Muscle layer of duodenum (tissue), 2 donors: ENCODE measurements around the gene CYP11A1.

ENCODE experiments used
- H3K27ac ChIP-seq: one replicate; pipeline ENCODE4 v1.7.0; 2013; ENCODE audit warnings: mild to moderate bottlenecking, low read length
- H3K27me3 ChIP-seq: one replicate; pipeline ENCODE4 v1.7.0; 2013; ENCODE audit warnings: low read depth, mild to moderate bottlenecking, control low read depth, low read length
- H3K36me3 ChIP-seq, 2 donors: one replicate each; pipeline ENCODE4 v1.7.0; 2013; ENCODE audit warnings: low read length in 2 of 2, control low read depth in 1 of 2, mild to moderate bottlenecking in 1 of 2; ENCODE audit not compliant: insufficient read depth in 2 of 2, control insufficient read depth in 1 of 2
- H3K4me1 ChIP-seq, 2 donors: one replicate each; pipeline ENCODE4 v1.7.0; 2013; ENCODE audit warnings: low read length in 2 of 2, mild to moderate bottlenecking in 2 of 2, control low read depth in 1 of 2, moderate library complexity in 1 of 2; ENCODE audit not compliant: insufficient read depth in 2 of 2, control insufficient read depth in 1 of 2
- H3K4me3 ChIP-seq, 2 donors: one replicate each; pipeline ENCODE4 v1.7.0; 2013; ENCODE audit warnings: low read length in 2 of 2, low read depth in 1 of 2, mild to moderate bottlenecking in 1 of 2
- H3K9me3 ChIP-seq, 2 donors: one replicate each; pipeline ENCODE4 v1.7.0; 2013; ENCODE audit warnings: low read length in 2 of 2, control low read depth in 1 of 2, mild to moderate bottlenecking in 1 of 2; ENCODE audit not compliant: control insufficient read depth in 1 of 2
- donor health status: healthy.

Gene CYP11A1

DNA sequence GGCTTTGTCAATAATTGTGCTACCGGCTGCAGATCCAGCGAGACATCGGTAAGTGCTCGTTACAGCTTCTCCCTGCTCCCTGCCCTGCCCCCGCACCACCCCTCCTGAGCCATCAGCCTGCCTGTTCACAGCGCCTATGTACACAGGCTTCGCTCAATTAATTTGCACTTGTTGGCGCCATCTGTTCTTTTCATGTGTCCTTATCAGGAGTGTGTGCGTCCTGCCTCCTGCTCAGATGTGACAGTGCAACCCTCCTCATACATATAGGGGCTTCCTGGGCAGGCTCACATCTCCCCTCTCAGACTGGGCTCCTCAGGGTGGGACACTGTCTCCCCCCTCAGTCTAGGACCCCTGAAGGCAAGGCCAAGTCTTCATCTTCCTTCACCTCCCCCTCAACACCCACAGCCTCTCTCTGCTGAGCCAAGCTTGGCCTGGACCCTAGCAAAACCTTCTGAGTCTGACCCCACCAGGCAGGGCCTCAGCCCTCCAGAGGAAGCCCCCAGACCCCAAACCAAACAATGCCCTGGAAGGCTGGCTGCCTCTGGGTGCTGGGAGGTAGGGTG is 54.9 kb downstream of the CYP11A1 start:
- Histone ChIP-seq H3K4me3 (no peak overlapping the region), H3K27me3 (no peaks in the 10 kb centered on the region), H3K4me1 (peaks cover 3 to 10% of the 10 kb centered on the region in 2 donors), H3K9me3 (no peaks in the 10 kb centered on the region), H3K36me3 (no peaks in the 10 kb centered on the region), H3K27ac (no peak overlapping the region)

- Histone ChIP-seq H3K4me1 (peaks cover 0 to 5% of the 10 kb centered on the region in 2 donors), H3K9me3 (no peaks in the 10 kb centered on the region), H3K27ac (no peak overlapping the region), H3K27me3 (no peaks in the 10 kb centered on the region), H3K4me3 (no peak overlapping the region), H3K36me3 (no peaks in the 10 kb centered on the region)
Measured at GRCh38 chr15:74311734-74312444, 55.6 kb downstream of the CYP11A1 start.

DNA sequence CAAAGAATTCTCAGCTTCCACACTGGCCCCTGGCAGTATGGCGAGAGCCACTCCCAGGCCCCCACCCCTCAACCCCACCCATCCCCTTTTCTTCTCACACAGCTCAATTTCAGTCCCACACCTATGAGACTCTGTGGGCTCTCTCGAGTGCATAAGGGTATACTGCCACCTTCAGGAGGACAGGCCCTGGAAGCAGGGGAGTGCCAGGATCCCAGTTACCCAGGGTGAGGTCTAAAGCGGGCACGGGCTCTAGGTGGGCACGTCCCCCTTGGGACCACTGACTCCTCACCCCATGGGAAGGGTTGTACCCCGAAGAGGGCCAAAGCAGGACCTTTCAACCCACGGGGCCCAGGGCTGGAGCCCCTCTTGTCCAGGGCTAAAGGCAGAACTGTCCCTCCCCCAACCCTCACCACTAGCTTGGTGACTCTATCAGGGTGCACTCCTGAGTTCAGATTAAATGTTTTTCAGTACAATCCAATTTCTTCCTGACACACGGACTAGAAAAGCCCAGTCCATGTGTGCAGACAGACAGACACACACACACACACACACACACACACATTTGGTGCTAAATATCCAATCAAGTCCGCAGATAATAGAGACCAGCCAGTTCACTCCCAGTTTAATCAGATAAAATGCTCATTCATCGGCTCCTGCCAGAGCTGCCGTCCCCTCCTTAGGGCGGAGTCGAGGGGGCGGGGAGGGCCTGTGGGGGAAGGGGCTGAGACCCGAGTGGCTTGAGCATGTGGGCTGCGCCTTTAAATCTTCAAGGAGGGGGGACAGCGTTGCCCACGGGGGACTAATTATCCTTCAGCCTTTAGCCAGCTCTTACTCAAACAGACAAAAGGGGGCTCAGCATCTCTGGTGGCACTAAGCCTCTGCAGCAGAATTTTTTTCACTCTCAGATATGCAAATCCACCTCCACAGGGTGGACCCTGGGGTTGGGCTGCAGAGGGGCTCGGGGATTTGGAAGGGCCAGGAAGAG is 59.3 kb downstream of the CYP11A1 start:
- H3K36me3 ChIP-seq = no peaks in the 10 kb centered on the region
- H3K27me3 ChIP-seq = no peaks in the 10 kb centered on the region
- no peaks in the 10 kb centered on the region for H3K4me1 ChIP-seq
- H3K4me3 ChIP-seq = no peak overlapping the region
- H3K9me3 ChIP-seq = no peaks in the 10 kb centered on the region
- no peak overlapping the region for H3K27ac ChIP-seq

DNA sequence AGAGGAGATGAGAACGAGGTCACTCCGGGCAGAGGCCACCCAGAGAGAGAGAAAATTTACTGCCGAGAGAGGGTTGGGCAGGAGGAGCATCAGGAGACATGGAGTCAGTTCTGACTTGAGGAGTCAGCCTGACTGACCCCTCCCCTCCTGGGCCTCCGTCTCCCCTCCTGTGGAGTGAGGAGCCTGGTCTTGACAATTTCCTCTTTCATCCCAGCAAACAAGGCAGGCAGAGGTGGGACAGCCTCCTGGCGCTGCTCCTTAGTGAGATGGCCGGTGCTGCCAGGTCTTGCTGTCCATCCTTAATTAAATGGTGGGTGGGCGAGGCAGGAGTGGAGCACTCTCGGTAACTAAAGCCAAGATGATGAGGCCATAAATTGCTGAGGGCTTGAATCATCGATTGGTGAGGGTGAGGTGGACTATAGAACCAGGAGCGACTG is 60.6 kb downstream of the CYP11A1 start:
- no peak overlapping the region for H3K4me3 ChIP-seq
- H3K27ac ChIP-seq = no peak overlapping the region

DNA sequence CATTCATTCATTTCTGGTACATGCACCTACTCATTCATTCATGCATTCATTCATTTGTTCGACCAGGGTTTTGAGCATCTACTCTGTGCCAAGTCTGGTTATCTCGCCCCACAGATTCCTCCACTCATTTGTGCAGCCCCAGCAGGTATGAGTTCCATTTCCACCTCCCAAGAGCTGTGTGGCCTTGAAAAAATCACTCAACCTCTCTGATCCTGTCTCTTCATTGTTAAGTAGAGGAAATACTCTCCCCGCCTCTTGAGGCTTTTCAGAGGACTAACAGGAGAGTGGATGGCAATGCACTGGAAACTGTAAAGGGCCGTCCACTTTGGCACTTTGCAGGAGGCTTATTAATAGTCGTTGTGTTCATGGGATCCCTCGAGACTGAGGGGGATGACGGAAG is 61.8 kb downstream of the CYP11A1 start:
- Histone ChIP-seq H3K27me3 (no peaks in the 10 kb centered on the region), H3K4me3 (no peak overlapping the region), H3K4me1 (no peaks in the 10 kb centered on the region), H3K27ac (no peak overlapping the region), H3K9me3 (no peaks in the 10 kb centered on the region), H3K36me3 (no peaks in the 10 kb centered on the region)

More for the DNA sequence above, 60.6 kb downstream of the CYP11A1 start:
- H3K9me3 ChIP-seq = no peaks in the 10 kb centered on the region
- no peaks in the 10 kb centered on the region for H3K4me1 ChIP-seq
- H3K27me3 ChIP-seq = no peaks in the 10 kb centered on the region
- H3K36me3 ChIP-seq = no peaks in the 10 kb centered on the region

DNA sequence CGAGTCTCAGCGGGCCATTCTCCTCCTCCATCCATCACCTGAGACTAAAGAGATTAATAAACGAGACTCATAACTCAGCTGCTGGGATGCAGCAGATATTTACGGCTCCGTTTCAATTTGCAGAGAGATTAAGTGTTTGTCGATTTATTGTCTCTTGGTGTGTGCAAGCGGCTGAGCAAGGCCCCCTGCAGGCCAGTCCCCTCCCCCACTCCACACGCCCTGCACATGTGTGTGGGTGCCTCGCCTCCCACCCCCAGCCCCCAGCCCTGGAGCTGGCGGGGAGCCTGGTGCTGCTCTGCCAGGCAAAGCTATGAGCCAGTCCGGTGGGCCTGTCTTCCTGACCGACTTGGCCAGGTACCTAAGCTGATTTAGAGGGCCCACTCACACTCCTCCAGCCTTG is 63.0 kb downstream of the CYP11A1 start:
- Histone ChIP-seq H3K27me3 (no peaks in the 10 kb centered on the region), H3K27ac (no peak overlapping the region), H3K4me3 (no peak overlapping the region), H3K9me3 (no peaks in the 10 kb centered on the region), H3K36me3 (no peaks in the 10 kb centered on the region), H3K4me1 (no peaks in the 10 kb centered on the region)

DNA sequence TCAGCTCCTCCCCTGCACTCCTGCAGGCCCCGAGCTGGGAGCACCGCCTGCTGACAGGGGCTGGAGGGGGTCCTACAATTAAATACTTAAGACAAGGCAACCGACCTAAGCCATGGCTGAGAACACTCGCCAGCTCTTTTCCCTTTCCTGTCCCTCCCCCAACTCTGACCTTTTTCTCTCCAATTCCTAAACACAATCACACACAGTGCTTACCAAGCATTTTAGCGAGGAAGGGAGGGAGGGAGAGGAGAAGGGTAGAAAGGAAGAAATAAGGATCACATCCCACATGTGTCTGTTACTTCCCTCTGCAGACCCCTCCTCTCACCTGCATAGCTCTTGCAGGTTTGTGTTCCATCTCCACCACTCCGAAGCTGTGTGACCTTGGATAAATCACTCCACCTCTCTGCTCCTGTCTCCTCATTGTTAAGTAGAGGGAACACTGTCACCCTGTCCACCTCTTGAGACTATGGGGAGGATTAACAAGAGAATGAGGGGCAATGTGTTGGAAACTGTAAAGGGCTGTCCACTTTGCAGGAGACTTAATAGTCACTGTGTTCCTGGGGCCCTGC is 63.6 kb downstream of the CYP11A1 start:
- Histone ChIP-seq H3K4me1 (no peaks in the 10 kb centered on the region), H3K27me3 (no peaks in the 10 kb centered on the region)

GRCh38 chr15:74302821-74303359 is 64.6 kb downstream of the CYP11A1 start:
- no peaks in the 10 kb centered on the region for H3K9me3 ChIP-seq
- H3K27me3 ChIP-seq = no peaks in the 10 kb centered on the region
- no peaks in the 10 kb centered on the region for H3K4me1 ChIP-seq
- no peaks in the 10 kb centered on the region for H3K36me3 ChIP-seq
- no peak overlapping the region for H3K27ac ChIP-seq
- H3K4me3 ChIP-seq = no peak overlapping the region

More for the DNA sequence above, 63.6 kb downstream of the CYP11A1 start:
- Histone ChIP-seq H3K9me3 (no peaks in the 10 kb centered on the region), H3K27ac (no peak overlapping the region), H3K4me3 (no peak overlapping the region), H3K36me3 (no peaks in the 10 kb centered on the region)

DNA sequence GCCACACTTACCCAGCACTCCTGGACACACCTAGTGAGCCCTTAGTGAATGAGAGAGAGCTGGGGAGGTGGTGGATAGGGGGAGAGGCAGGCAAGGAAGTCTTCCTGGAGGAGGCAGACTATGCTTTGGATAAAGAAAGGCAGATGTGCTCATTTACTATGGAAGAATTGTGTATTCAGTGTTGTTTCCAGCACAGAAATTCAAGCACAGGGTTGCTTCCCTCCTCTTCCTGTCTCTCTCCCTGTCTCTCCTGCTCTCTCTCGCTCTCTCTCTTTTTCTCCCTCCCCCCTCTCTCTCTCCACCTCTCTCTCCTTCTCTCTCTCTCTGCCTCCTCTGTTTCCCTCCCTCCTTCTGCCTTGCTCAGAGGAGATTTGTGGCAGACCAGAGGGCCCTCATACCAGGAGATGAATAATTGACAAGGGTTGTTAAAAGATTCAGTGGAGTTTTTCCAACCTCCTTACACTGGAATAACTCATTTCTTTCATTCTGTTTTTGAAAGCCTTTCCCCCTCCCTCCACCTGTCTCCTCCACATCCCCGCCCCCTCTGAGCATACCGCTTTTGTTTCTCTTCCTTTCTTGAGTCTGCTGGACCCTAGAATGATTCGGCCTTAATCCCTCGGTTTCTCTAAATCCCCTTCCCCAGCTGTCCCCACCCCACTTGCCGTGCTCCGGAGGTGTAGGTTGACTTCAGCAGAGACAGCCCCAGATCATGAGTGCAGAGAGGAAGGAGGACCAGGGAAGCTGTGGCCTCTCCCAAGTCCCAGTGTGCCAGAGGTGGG is 65.7 kb downstream of the CYP11A1 start:
- Histone ChIP-seq H3K4me3 (no peak overlapping the region), H3K36me3 (no peaks in the 10 kb centered on the region), H3K4me1 (no peaks in the 10 kb centered on the region), H3K27ac (no peak overlapping the region), H3K9me3 (no peaks in the 10 kb centered on the region), H3K27me3 (no peaks in the 10 kb centered on the region)

DNA sequence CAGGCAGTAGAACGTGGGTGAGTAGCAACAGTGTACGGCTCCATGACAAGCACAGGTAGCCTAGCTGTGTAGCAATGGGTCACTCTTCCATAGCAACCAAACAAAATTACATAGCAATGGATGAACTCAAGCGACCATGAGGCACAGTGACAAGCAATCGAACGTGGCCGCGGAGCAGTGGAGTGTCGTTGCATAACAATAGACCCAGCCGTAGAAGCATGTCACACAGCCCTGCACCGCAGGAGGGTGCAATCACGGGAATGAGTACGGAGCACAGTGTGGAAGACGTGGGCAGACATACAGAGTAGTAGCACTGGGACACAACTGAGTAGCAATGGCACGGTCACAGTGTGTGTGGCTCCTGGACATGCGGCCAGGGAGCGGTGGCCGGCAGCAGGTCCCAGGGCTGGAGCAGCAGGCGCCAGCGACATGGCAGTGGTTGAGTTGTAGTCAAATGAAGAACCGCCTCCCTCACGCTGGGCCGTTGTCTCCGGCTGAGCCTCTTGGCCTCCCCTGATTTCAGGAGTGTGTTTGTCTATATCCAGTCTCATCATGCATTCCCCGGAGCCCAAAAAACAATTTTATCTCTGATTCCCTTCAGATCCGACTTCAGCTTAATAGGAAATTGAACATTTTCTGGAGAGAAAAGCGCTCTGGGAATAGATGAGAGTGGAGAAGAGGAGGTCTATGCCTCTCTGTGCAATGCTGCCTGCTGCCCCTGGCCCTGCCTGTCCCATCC is 67.2 kb downstream of the CYP11A1 start:
- no peak overlapping the region for H3K4me3 ChIP-seq
- H3K4me1 ChIP-seq = no peaks in the 10 kb centered on the region
- no peak overlapping the region for H3K27ac ChIP-seq
- no peaks in the 10 kb centered on the region for H3K27me3 ChIP-seq
- H3K9me3 ChIP-seq = no peaks in the 10 kb centered on the region
- H3K36me3 ChIP-seq = no peaks in the 10 kb centered on the region
